Measurements from ENCODE around the gene RASEF.
A peak's percentile ranks its signal among the peaks of the same experiment; 100 is the strongest.
"Not testable (repeated sequence)": the region's sequence is repeated elsewhere in the genome, so short reads cannot be mapped to it uniquely, and the experiment has no call there.

RASEF gene

DNA sequence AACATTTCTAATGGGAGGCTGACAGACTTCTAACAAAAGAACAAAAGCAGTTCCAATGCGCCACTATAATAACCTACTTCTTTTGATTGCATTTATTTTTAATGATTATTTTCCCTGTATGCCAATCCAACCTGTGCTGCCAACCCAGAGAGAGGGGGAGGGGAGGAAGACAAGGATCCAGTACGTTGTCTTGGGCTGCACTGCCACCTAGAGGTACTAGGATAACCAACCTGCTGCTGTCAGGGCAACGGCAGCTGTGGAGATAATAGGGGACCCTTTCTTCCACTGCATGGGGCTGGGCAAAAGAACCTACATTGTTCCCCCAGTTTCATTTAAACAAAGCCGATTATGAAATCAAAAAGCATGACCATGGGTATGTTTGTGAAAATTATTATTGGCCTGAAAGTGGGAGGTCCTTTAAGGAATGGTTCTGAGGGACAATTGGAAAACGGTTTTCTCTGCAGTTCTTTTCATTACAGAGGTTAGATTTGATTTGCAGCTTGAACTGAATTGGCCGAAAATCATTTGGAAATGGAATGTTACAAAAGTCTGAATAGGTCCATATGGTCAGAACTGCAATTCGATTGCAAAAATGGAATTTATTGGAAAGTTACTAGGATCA lies 101.3 kb downstream of the RASEF start:
- DNase-seq: peak; percentile 4

DNA sequence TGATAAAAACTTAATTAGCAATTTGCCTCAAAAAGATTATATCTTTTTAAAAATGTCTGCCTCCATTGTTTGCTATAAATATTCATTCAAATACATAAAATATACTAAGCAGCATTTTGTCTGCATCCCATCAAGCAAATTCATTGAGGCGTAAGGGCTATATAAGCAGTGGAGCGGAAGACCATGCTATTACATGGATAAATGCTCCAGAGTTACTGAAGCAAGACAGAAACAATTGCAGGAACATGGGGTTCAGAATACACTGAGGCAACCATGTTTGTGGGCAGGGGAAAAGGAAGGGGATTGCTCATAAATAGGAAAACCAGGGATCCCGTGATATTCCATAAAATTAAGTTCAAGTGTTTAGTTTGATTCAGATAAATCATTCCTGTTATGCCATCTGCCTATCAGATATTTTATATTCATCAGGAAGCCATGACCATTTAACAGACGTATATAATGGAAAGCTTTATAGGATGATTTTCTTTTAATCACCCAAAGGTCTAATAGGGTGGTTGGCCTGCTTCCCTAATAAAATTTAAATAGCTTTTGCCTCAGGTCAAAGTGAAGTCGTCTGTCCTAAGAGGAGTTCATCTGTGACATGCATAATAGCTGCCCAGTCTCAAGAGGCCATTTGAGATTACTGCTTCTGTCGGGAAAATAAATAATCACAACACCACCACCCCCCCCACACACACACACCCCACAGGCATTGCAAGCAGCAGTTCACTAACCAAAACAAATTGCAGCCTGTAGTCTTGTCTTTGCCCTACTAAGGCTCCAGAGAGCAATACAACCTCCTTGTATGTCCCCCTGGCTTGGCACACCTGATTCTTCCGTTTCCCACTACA lies 105.2 kb downstream of the RASEF start:
- no peak for DNase-seq

DNA sequence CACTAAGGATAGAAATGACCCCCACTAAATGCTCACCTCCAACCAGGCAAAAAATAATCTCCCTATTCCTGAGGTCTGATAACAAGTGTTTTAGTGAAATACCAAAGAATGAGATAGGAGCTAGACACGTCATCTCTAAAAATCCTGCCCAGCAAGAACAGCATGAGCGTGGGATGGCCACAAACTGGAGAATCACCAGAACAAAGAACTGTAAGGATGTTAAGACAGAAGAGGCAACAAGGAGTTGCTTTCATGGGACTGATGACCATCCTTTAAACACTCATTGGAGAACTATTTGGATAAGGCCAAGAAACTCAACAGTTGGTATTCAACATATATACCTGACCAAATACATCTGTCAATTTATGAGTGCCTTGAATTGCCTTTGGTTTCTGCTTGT lies 113.7 kb downstream of the RASEF start:
- DNase-seq: no peak

DNA sequence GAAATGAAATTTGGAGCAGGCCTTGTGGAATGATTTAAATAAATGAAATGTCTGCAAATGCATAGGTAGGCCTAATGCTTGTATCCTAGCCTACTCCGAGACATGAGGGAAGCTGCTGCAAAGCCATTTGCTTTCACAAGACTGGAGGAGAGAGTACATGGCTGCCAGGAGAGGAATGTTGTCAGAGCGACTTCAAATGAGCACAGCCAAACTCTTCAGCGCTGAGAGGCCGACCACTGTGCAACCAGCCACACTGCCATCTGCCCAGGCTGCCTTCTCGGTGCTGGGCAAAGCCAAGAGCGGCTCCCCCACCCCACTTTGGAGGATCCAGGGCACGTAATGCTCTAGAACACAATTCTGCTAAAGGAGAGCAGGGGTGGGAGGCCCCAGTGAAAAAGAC lies 122.6 kb downstream of the RASEF start:
- no peak for DNase-seq

DNA sequence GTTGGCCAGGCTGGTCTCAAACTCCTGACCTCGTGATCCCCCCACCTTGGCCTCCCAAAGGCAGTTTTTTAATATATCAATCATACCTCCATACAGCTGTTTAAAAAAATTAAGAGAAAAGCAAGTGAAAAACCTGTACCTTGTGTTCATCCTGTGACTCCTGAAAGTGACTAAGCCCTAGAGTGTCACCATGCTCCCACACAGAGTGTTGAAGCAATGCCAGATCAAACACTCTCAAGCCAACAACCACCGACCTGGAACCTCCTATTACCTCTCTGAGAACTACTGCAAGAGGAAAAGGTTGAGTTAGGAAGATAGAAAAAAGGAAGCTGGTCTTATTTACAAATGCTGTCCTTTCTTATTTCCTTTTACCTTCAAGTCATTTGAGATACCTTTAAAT lies 123.5 kb downstream of the RASEF start:
- DNase-seq: no peak

DNA sequence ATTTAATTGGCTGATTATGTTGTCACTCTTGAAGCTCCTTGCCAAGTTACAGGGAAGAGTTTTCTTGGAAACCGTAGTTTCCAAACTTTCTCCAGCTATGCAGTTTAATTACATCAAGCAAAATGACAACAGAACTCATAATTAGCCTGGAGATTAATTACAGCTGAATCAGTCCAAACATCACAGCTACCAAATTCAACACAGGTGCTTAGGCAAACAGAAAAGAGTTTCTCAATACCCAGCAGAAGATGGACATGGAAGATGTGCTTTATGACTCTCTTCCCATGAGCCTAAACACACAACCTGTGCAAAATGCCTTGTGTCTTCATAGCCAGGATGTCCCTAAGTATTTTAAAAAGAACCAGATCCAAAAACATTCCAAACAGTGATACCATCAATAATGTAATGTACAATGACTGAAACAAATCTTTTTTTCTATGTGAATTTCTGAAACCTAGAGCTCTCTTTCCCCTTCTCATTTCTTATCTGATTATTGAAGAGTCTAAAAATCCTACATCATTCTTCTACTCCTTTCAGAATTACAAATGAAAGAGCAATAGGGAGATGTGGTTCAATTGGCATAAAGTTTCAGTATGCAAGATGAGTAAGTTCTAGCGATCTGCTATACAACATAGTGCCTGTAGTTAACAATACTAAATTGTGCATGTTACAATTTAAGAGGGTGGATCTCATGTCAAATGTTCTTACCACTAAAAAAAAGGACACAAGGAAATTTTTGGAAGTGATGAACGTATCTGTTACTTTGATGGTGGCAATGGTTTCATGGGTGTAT lies 124.3 kb downstream of the RASEF start:
- DNase-seq: no peak

DNA sequence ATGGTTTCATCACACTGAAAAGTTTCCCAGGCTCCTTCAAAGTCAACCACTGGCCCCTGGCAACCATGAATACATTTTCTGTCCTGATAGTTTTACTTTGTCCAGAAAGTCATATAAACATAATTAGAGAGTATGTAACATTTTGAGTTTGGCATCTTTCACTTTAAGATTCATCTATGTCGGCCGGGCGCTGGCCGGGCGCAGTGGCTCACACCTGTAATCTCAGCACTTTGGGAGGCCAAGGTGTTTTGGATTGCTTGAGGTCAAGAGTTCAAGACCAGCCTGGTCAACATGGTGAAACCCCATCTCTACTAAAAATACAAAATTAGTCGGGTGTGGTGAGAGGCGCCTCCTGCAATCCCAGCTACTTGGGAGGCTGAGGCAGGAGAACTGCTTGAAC lies 126.4 kb downstream of the RASEF start:
- DNase-seq: not testable (repeated sequence)

DNA sequence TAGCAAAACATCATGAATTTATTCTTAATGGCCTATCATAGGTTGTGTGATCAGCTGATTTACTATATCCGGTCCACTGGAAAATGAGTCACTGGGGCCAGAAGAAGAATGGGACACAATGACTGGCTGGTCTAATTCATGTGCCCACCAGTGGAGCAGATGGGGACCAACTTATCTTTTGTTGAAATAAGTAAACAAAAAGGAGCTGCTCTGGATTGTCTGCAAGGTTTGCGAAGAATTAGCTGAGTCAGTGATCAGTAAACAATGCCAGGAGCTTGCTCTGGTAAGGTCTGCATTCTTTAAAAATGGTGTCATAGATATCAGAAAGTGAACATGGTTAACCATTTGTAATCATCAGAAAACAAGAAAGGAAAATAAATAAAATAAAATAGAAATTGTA lies 128.0 kb downstream of the RASEF start:
- DNase-seq: no peak

DNA sequence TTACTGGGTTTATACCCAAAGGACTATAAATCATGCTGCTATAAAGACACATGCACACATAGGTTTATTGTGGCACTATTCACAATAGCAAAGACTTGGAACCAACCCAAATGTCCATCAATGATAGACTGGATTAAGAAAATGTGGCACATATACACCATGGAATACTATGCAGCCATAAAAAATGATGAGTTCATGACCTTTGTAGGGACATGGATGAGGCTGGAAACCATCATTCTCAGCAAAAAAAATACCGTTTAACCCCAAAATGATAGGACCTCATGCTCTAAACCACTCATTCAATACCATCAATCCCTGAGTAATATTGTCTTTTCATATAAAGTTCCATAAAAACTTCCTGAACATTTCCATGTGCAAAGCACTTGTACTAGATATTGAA lies 128.9 kb downstream of the RASEF start:
- not testable (repeated sequence) for DNase-seq

DNA sequence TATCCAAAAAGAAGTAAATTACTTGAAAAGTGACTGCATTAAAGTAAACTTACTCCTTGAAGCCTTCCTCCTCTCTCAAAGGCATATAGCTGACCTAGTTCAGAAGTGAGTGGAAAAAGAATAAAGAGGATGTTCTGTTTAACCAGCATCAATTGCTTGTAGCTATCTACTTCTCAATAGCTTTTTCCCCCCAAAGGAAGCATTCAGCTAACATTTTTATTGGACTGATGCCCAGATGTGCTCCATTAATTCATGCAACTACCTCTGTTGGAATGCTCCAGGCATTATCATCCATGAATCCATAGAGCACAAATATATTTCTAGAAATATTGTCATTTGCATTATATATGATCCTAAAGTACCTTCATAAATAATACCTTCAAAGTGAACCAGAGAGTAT lies 132.8 kb downstream of the RASEF start:
- no peak for DNase-seq

Data from CD4-positive, alpha-beta T cell treated with Interleukin-4 for 4 hours (primary cell).